Ascending aorta (tissue), 2 donors: ENCODE measurements around the gene KIDINS220. TPM values are rescaled to one million over a fixed set of nuclear protein-coding genes. Genes with fewer than 3 reads are reported as not detected.

Experiments
- DNase-seq, 2 donors: peaks; one replicate each; pipeline ENCODE4 v3.0.0-alpha.2; 2019; ENCODE audit warnings: low spot score in 2 of 2
- H3K27ac ChIP-seq, 2 donors: fragments of 200-600 bp; sonication (generic); one replicate each; pipeline ENCODE4 v1.5.1; 2016 to 2017; ENCODE audit warnings: mild to moderate bottlenecking in 1 of 2
- H3K27me3 ChIP-seq: fragments of 200-600 bp; sonication (generic); one replicate; pipeline ENCODE4 v1.5.1; 2017
- H3K36me3 ChIP-seq, 2 donors: fragments of 200-600 bp; sonication (generic); one replicate each; pipeline ENCODE4 v1.5.1; 2016
- H3K4me1 ChIP-seq, 2 donors: fragments of 200-600 bp; sonication (generic); one replicate each; pipeline ENCODE4 v1.5.1; 2016 to 2017; ENCODE audit warnings: mild to moderate bottlenecking in 1 of 2
- H3K4me3 ChIP-seq, 2 donors: fragments of 200-600 bp; sonication (generic); one replicate each; pipeline ENCODE4 v1.5.1; 2016 to 2017; ENCODE audit warnings: mild to moderate bottlenecking in 1 of 2
- H3K9me3 ChIP-seq, 2 donors: fragments of 200-600 bp; sonication (generic); one replicate each; pipeline ENCODE4 v1.5.1; 2016
- CTCF ChIP-seq, 3 experiments: fragments of 200-600 bp in 2 of 3; fragments of 450-650 bp in 1 of 3; sonication (generic) in 2 of 3; IDR thresholded peaks; one replicate each; pipeline ENCODE4 v1.5.1; 2016 to 2019; ENCODE audit warnings: antibody characterized with exemption in 3 of 3, mild to moderate bottlenecking in 1 of 3, moderate library complexity in 1 of 3
- intact Hi-C: fragments of 100-400 bp; cut with DNase I; formaldehyde crosslinking; loops from one replicate; pipeline ENCODE4 v1.15.1; 2023
- total RNA-seq: library from RNA; depleted of rRNA; stranded (reverse); fragments of >200 nt; gene quantifications from one replicate; pipeline ENCODE4 v1.1.0, GENCODE V29; 2016

KIDINS220 gene
- total RNA-seq, 1 donor from 2014 or later, result 59.1 TPM

GRCh38 chr2:8693157-8693821, 144.1 kb downstream of the KIDINS220 start:
- no peaks in the 10 kb centered on the region for H3K27me3 ChIP-seq
- H3K4me3 ChIP-seq, result peak overlapping the region; percentile 3 to 46
- intact Hi-C loops, result loop anchor here (2.0 kb wide), 1 partner anchor 68 kb away; no protein-coding TSS in a partner anchor

GRCh38 chr2:8692783-8693156, 144.6 kb downstream of the KIDINS220 start:
- H3K27me3 ChIP-seq, result no peaks in the 10 kb centered on the region
- TF ChIP-seq CTCF (IDR thresholded peaks at IDR 0.05), result no peak
- no peak for DNase-seq
- H3K4me3 ChIP-seq, result peak overlapping the region; percentile 3 to 46
- intact Hi-C loops, result loop anchor here (2.0 kb wide), 1 partner anchor 68 kb away; no protein-coding TSS in a partner anchor
- no peaks in the 10 kb centered on the region for H3K36me3 ChIP-seq
- H3K27ac ChIP-seq, result no peak overlapping the region
- H3K9me3 ChIP-seq, result no peaks in the 10 kb centered on the region
- no peaks in the 10 kb centered on the region for H3K4me1 ChIP-seq

More at GRCh38 chr2:8693157-8693821, 144.1 kb downstream of the KIDINS220 start:
- DNase-seq, result no peak
- Histone ChIP-seq H3K36me3 (no peaks in the 10 kb centered on the region), H3K9me3 (no peaks in the 10 kb centered on the region), H3K27ac (no peak overlapping the region), H3K4me1 (no peaks in the 10 kb centered on the region)
- TF ChIP-seq CTCF (IDR thresholded peaks at IDR 0.05), result peak; percentile 37 to 71 (median 38)

- H3K9me3 ChIP-seq, result no peaks in the 10 kb centered on the region
- no peak overlapping the region for H3K4me3 ChIP-seq
- H3K27ac ChIP-seq, result no peak overlapping the region
- no peak for TF ChIP-seq CTCF (IDR thresholded peaks at IDR 0.05)
- intact Hi-C loops, result loop anchor here (2.0 kb wide), 1 partner anchor 69 kb away; no protein-coding TSS in a partner anchor
- H3K27me3 ChIP-seq, result no peaks in the 10 kb centered on the region
- DNase-seq, result no peak
- no peaks in the 10 kb centered on the region for H3K36me3 ChIP-seq
- H3K4me1 ChIP-seq, result no peaks in the 10 kb centered on the region
Observed at GRCh38 chr2:8691859-8692437, 145.5 kb downstream of the KIDINS220 start.

GRCh38 chr2:8685697-8686358, 151.6 kb downstream of the KIDINS220 start:
- H3K27ac ChIP-seq, result peak overlapping the region; percentile 88 to 89
- H3K36me3 ChIP-seq, result no peaks in the 10 kb centered on the region
- intact Hi-C loops, result loop anchor here (1.0 to 5.0 kb wide), 3 partner anchors 964 to 1484 kb away; no protein-coding TSS in a partner anchor
- peak overlapping the region; percentile 82 to 89 for H3K4me3 ChIP-seq
- no peaks in the 10 kb centered on the region for H3K27me3 ChIP-seq
- no peaks in the 10 kb centered on the region for H3K9me3 ChIP-seq
- peak; percentile 74 to 98 (median 90) for TF ChIP-seq CTCF (IDR thresholded peaks at IDR 0.05)
- H3K4me1 ChIP-seq, result peaks cover 0 to 4% of the 10 kb centered on the region in 2 donors
- DNase-seq, result peak in 1 of 2 donors; percentile 85

GRCh38 chr2:8684878-8685696, 152.3 kb downstream of the KIDINS220 start:
- Histone ChIP-seq H3K36me3 (no peaks in the 10 kb centered on the region), H3K27me3 (no peaks in the 10 kb centered on the region), H3K27ac (peak overlapping the region; percentile 88 to 89), H3K4me1 (peaks cover 0 to 7% of the 10 kb centered on the region in 2 donors), H3K4me3 (peak overlapping the region; percentile 82 to 89), H3K9me3 (no peaks in the 10 kb centered on the region)
- intact Hi-C loops, result loop anchor here (1.0 to 5.0 kb wide), 6 partner anchors 152 to 1483 kb away; partner anchors contain the start of gene KIDINS220
- peak in 1 of 2 donors; percentile 82 for DNase-seq
- no peak for TF ChIP-seq CTCF (IDR thresholded peaks at IDR 0.05)
